Neural cell (in vitro differentiated cells): ENCODE measurements around the gene CCM2L. TPM values are rescaled to one million over a fixed set of nuclear protein-coding genes. Genes with fewer than 3 reads are reported as not detected.

Experiments used
- H2AFZ ChIP-seq: fragments of 200-600, 300-800 bp; sonication (generic), shearing (Covaris generic); 2 replicates; pipeline ENCODE4 v1.6.0; 2014; ENCODE audit warnings: low read depth, mild to moderate bottlenecking, antibody characterized with exemption, low read length, moderate library complexity
- H3F3A ChIP-seq: fragments of 200-600 bp; shearing (Covaris generic); 2 replicates; pipeline ENCODE4 v1.6.1; 2016; ENCODE audit warnings: mild to moderate bottlenecking, moderate library complexity, mixed read lengths, antibody characterized with exemption, low read length; ENCODE audit not compliant: insufficient read depth, poor library complexity, severe bottlenecking
- H3K27ac ChIP-seq: fragments of 200-600, 300-800 bp; sonication (generic), shearing (Covaris generic); 2 replicates; pipeline ENCODE4 v1.5.1; 2014; ENCODE audit warnings: mild to moderate bottlenecking, low read length, moderate library complexity
- H3K27me3 ChIP-seq: fragments of 300-800, 200-600 bp; sonication (generic), shearing (Covaris generic); 2 replicates; pipeline ENCODE4 v1.6.0; 2014; ENCODE audit warnings: mild to moderate bottlenecking, low read depth, low read length, moderate library complexity; ENCODE audit not compliant: insufficient read depth
- H3K36me3 ChIP-seq: fragments of 300-800, 200-600 bp; sonication (generic), shearing (Covaris generic); 2 replicates; pipeline ENCODE4 v1.5.1; 2014; ENCODE audit warnings: mild to moderate bottlenecking, antibody characterized with exemption, low read length, moderate library complexity; ENCODE audit not compliant: insufficient read depth
- H3K4me2 ChIP-seq: fragments of 300-800, 200-600 bp; sonication (generic), shearing (Covaris generic); 2 replicates; pipeline ENCODE4 v1.6.0; 2014; ENCODE audit warnings: mild to moderate bottlenecking, low read length
- H3K4me3 ChIP-seq: fragments of 300-800, 200-600 bp; sonication (generic), shearing (Covaris generic); 2 replicates; pipeline ENCODE4 v1.5.1; 2014; ENCODE audit warnings: mild to moderate bottlenecking, low read length, moderate library complexity
- H3K79me2 ChIP-seq: fragments of 200-600 bp; shearing (Covaris generic); replicated peaks from 2 replicates; pipeline ENCODE4 v1.6.0; 2014; ENCODE audit warnings: mild to moderate bottlenecking, low read length, moderate library complexity; ENCODE audit not compliant: insufficient read depth
- H3K9ac ChIP-seq: fragments of 300-800, 200-600 bp; sonication (generic), shearing (Covaris generic); 2 replicates; pipeline ENCODE4 v1.6.1; 2016; ENCODE audit warnings: mild to moderate bottlenecking, low read length, mixed read lengths
- H3K9me2 ChIP-seq: fragments of 200-600 bp; shearing (Covaris generic); 2 replicates; pipeline ENCODE4 v1.6.1; 2016; ENCODE audit warnings: mild to moderate bottlenecking, low read length, mixed read lengths; ENCODE audit not compliant: insufficient read depth
- H3K9me3 ChIP-seq: fragments of 200-600, 300-800 bp; sonication (generic), shearing (Covaris generic); 2 replicates; pipeline ENCODE4 v1.6.1; 2016; ENCODE audit warnings: mild to moderate bottlenecking, mixed run types, low read length, moderate library complexity, mixed read lengths
- H4K20me1 ChIP-seq: fragments of 200-600 bp; shearing (Covaris generic); 2 replicates; pipeline ENCODE4 v1.6.1; 2016; ENCODE audit warnings: mild to moderate bottlenecking, mixed run types; ENCODE audit not compliant: insufficient read depth
- EP300 ChIP-seq: fragments of 450-650 bp; conservative IDR thresholded peaks from 2 replicates; pipeline ENCODE4 v1.6.1; 2014; ENCODE audit warnings: antibody characterized with exemption, mild to moderate bottlenecking, moderate library complexity; ENCODE audit not compliant: poor library complexity, severe bottlenecking
- EZH2 ChIP-seq: fragments of 200-600, 300-800 bp; shearing (Covaris generic), sonication (generic); IDR thresholded peaks from 2 replicates; pipeline ENCODE4 v1.6.1; 2014; ENCODE audit warnings: antibody characterized with exemption, low read length, borderline replicate concordance, mild to moderate bottlenecking; ENCODE audit not compliant: insufficient read depth, poor library complexity, severe bottlenecking
- MXI1 ChIP-seq: fragments of 450-650 bp; conservative IDR thresholded peaks from 2 replicates; pipeline ENCODE4 v1.6.1; 2014; ENCODE audit warnings: antibody characterized with exemption, mild to moderate bottlenecking; ENCODE audit not compliant: poor library complexity, severe bottlenecking
- POLR2AphosphoS5 ChIP-seq: IDR thresholded peaks from 2 replicates; pipeline ENCODE4 v1.6.1; 2012
- RAD21 ChIP-seq: fragments of 450-650 bp; conservative IDR thresholded peaks from 2 replicates; pipeline ENCODE4 v1.6.1; 2014; ENCODE audit warnings: antibody characterized with exemption, mild to moderate bottlenecking, moderate library complexity
- SMC3 ChIP-seq: fragments of 450-650 bp; conservative IDR thresholded peaks from 2 replicates; pipeline ENCODE4 v1.6.1; 2014; ENCODE audit warnings: antibody characterized with exemption, mild to moderate bottlenecking, moderate library complexity; ENCODE audit not compliant: poor library complexity
- TAF1 ChIP-seq: IDR thresholded peaks from 2 replicates; pipeline ENCODE4 v1.6.1; 2012; ENCODE audit warnings: low read depth
- polyA plus RNA-seq: library from polyadenylated mRNA; depleted of rRNA; stranded (reverse); fragments of >200 nt; gene quantifications from 2 replicates; pipeline ENCODE4 v1.2.3, GENCODE V29; 2014
- TF ChIP-seq, protein P1 (sequence below): fragments of 450-650 bp; IDR thresholded peaks from 2 replicates; pipeline ENCODE4 v1.5.1; 2014; ENCODE audit warnings: antibody characterized with exemption, mild to moderate bottlenecking, moderate library complexity; ENCODE audit not compliant: poor library complexity, severe bottlenecking
- TF ChIP-seq, protein P2 (sequence below): IDR thresholded peaks from 2 replicates; pipeline ENCODE4 v1.6.1; 2012; ENCODE audit warnings: borderline replicate concordance

Gene CCM2L
- polyA plus RNA-seq, 1 donor from 2014 or later, result 3.0 TPM

- no peaks in the 10 kb centered on the region for H3K36me3 ChIP-seq
- no peak overlapping the region for H3K9ac ChIP-seq
- peaks cover 12% of the 10 kb centered on the region for H3K79me2 ChIP-seq
- H3K9me3 ChIP-seq, result no peaks in the 10 kb centered on the region
- no peaks in the 10 kb centered on the region for H3K9me2 ChIP-seq
- H3K4me3 ChIP-seq, result no peak overlapping the region
- H2AFZ ChIP-seq, result no peak overlapping the region
- no peak overlapping the region for H3K27ac ChIP-seq
- peaks cover 3% of the 10 kb centered on the region for H4K20me1 ChIP-seq
- no peak overlapping the region for H3K4me2 ChIP-seq
- no peaks in the 10 kb centered on the region for H3F3A ChIP-seq
- no peaks in the 10 kb centered on the region for H3K27me3 ChIP-seq
- TF ChIP-seq POLR2AphosphoS5 (no peak), EZH2 (no peak), TAF1 (no peak), SMC3 (no peak), RAD21 (no peak), EP300 (no peak), MXI1 (no peak)
- TF ChIP-seq, protein P1, sequence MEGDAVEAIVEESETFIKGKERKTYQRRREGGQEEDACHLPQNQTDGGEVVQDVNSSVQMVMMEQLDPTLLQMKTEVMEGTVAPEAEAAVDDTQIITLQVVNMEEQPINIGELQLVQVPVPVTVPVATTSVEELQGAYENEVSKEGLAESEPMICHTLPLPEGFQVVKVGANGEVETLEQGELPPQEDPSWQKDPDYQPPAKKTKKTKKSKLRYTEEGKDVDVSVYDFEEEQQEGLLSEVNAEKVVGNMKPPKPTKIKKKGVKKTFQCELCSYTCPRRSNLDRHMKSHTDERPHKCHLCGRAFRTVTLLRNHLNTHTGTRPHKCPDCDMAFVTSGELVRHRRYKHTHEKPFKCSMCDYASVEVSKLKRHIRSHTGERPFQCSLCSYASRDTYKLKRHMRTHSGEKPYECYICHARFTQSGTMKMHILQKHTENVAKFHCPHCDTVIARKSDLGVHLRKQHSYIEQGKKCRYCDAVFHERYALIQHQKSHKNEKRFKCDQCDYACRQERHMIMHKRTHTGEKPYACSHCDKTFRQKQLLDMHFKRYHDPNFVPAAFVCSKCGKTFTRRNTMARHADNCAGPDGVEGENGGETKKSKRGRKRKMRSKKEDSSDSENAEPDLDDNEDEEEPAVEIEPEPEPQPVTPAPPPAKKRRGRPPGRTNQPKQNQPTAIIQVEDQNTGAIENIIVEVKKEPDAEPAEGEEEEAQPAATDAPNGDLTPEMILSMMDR, result no peak
- TF ChIP-seq, protein P2, sequence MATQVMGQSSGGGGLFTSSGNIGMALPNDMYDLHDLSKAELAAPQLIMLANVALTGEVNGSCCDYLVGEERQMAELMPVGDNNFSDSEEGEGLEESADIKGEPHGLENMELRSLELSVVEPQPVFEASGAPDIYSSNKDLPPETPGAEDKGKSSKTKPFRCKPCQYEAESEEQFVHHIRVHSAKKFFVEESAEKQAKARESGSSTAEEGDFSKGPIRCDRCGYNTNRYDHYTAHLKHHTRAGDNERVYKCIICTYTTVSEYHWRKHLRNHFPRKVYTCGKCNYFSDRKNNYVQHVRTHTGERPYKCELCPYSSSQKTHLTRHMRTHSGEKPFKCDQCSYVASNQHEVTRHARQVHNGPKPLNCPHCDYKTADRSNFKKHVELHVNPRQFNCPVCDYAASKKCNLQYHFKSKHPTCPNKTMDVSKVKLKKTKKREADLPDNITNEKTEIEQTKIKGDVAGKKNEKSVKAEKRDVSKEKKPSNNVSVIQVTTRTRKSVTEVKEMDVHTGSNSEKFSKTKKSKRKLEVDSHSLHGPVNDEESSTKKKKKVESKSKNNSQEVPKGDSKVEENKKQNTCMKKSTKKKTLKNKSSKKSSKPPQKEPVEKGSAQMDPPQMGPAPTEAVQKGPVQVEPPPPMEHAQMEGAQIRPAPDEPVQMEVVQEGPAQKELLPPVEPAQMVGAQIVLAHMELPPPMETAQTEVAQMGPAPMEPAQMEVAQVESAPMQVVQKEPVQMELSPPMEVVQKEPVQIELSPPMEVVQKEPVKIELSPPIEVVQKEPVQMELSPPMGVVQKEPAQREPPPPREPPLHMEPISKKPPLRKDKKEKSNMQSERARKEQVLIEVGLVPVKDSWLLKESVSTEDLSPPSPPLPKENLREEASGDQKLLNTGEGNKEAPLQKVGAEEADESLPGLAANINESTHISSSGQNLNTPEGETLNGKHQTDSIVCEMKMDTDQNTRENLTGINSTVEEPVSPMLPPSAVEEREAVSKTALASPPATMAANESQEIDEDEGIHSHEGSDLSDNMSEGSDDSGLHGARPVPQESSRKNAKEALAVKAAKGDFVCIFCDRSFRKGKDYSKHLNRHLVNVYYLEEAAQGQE, result no peak
Measured at GRCh38 chr20:31979713-31980426, 30.4 kb upstream of the CCM2L start.

- H3K9me3 ChIP-seq, result no peaks in the 10 kb centered on the region
- peaks cover 3% of the 10 kb centered on the region for H4K20me1 ChIP-seq
- no peak overlapping the region for H3K4me2 ChIP-seq
- no peak overlapping the region for H3K4me3 ChIP-seq
- H3K9ac ChIP-seq, result no peak overlapping the region
- TF ChIP-seq EZH2, result no peak
- H3K9me2 ChIP-seq, result no peaks in the 10 kb centered on the region
- H3K79me2 ChIP-seq, result peaks cover 6% of the 10 kb centered on the region
- no peaks in the 10 kb centered on the region for H3K27me3 ChIP-seq
- H3K27ac ChIP-seq, result no peak overlapping the region
- no peaks in the 10 kb centered on the region for H3K36me3 ChIP-seq
- H2AFZ ChIP-seq, result no peak overlapping the region
- no peaks in the 10 kb centered on the region for H3F3A ChIP-seq
Measured at GRCh38 chr20:31981784-31982183, 28.5 kb upstream of the CCM2L start.
